Lower lobe of right lung (tissue), 2 donors: ENCODE results near the gene GNA12. TPM values are rescaled to one million over a fixed set of nuclear protein-coding genes. Genes with fewer than 3 reads are reported as not detected.

Source experiments
- ATAC-seq, 2 donors: fragments of 200-7000 bp; cut with Tn5 transposase; one replicate each; pipeline ENCODE4 v1.9.1; 2020 to 2022; ENCODE audit warnings: mild to moderate bottlenecking in 2 of 2, moderate library complexity in 2 of 2
- DNase-seq: peaks from one replicate; pipeline ENCODE4 v3.0.0-alpha.2; 2020
- H3K27ac ChIP-seq: fragments of 200-600 bp; one replicate; pipeline ENCODE4 v1.8.0; 2022
- H3K27me3 ChIP-seq: fragments of 200-600 bp; one replicate; pipeline ENCODE4 v1.8.0; 2022; ENCODE audit warnings: low read depth
- H3K36me3 ChIP-seq: fragments of 200-600 bp; one replicate; pipeline ENCODE4 v1.8.0; 2022; ENCODE audit warnings: mild to moderate bottlenecking
- H3K4me1 ChIP-seq: fragments of 200-600 bp; one replicate; pipeline ENCODE4 v1.8.0; 2022
- H3K4me3 ChIP-seq: fragments of 200-600 bp; one replicate; pipeline ENCODE4 v1.8.0; 2022; ENCODE audit warnings: mild to moderate bottlenecking
- H3K9me3 ChIP-seq: fragments of 200-600 bp; one replicate; pipeline ENCODE4 v1.8.0; 2022
- CTCF ChIP-seq: fragments of 200-600 bp; IDR thresholded peaks from one replicate; pipeline ENCODE4 v1.8.0; 2022; ENCODE audit warnings: antibody characterized with exemption, mild to moderate bottlenecking
- intact Hi-C: fragments of 100-400 bp; cut with DNase I; formaldehyde crosslinking; loops from one replicate; pipeline ENCODE4 v1.11.0; 2022
- total RNA-seq: library from RNA; stranded (reverse); fragmentation: NEBNext Ultra II Directional; extraction: Animal tissue kit (Norgen Biotek cat#: 25700); gene quantifications from one replicate; pipeline ENCODE4 v1.2.1, GENCODE V29; 2021
- donor health status: DM: no; HTN: yes; CAD: no; lungs with severe emphysema.

GNA12 gene
- total RNA-seq, 1 donor from 2014 or later = 41.6 TPM

- Histone ChIP-seq H3K4me1 (peaks cover 28% of the 10 kb centered on the region), H3K27ac (peak overlapping the region; percentile 91), H3K27me3 (no peaks in the 10 kb centered on the region), H3K9me3 (no peaks in the 10 kb centered on the region), H3K36me3 (no peaks in the 10 kb centered on the region), H3K4me3 (no peak overlapping the region)
- intact Hi-C loops = no loop called here
- ATAC-seq = no peak
- TF ChIP-seq CTCF = no peak
- no peak for DNase-seq
These were observed 20.3 kb upstream of the GNA12 start for GRCh38 chr7:2864204-2864985.

GRCh38 chr7:2863461-2864066 is 19.5 kb upstream of the GNA12 start:
- Histone ChIP-seq H3K36me3 (no peaks in the 10 kb centered on the region), H3K4me3 (peak overlapping the region; percentile 14), H3K4me1 (peaks cover 28% of the 10 kb centered on the region), H3K9me3 (no peaks in the 10 kb centered on the region), H3K27me3 (no peaks in the 10 kb centered on the region), H3K27ac (peak overlapping the region; percentile 91)
- intact Hi-C loops = no loop called here
- TF ChIP-seq CTCF = peak; percentile 8
- DNase-seq (peak; percentile 81), ATAC-seq (peak; percentile 91 to 94)

GRCh38 chr7:2862831-2863361 is 18.8 kb upstream of the GNA12 start:
- DNase-seq = no peak
- ATAC-seq = peak in 1 of 2 donors; percentile 3
- no peaks in the 10 kb centered on the region for H3K36me3 ChIP-seq
- H3K4me1 ChIP-seq = peaks cover 28% of the 10 kb centered on the region
- no peaks in the 10 kb centered on the region for H3K27me3 ChIP-seq
- TF ChIP-seq CTCF = no peak
- intact Hi-C loops = no loop called here
- no peak overlapping the region for H3K4me3 ChIP-seq
- H3K27ac ChIP-seq = peak overlapping the region; percentile 91
- H3K9me3 ChIP-seq = no peaks in the 10 kb centered on the region

- ATAC-seq = no peak
- Histone ChIP-seq H3K36me3 (no peaks in the 10 kb centered on the region), H3K27me3 (no peaks in the 10 kb centered on the region), H3K27ac (no peak overlapping the region), H3K4me3 (no peak overlapping the region), H3K9me3 (no peaks in the 10 kb centered on the region), H3K4me1 (peaks cover 28% of the 10 kb centered on the region)
- no peak for TF ChIP-seq CTCF
- DNase-seq = no peak
- intact Hi-C loops = no loop called here
These were observed 17.4 kb upstream of the GNA12 start for GRCh38 chr7:2861509-2861908.

GRCh38 chr7:2860627-2861133 is 16.6 kb upstream of the GNA12 start:
- H3K9me3 ChIP-seq = no peaks in the 10 kb centered on the region

More at GRCh38 chr7:2860627-2861133, 16.6 kb upstream of the GNA12 start:
- TF ChIP-seq CTCF = no peak
- Histone ChIP-seq H3K4me1 (peaks cover 28% of the 10 kb centered on the region), H3K4me3 (no peak overlapping the region), H3K36me3 (no peaks in the 10 kb centered on the region), H3K27me3 (no peaks in the 10 kb centered on the region), H3K27ac (no peak overlapping the region)
- ATAC-seq (peak; percentile 59 to 67), DNase-seq (no peak)
- intact Hi-C loops = no loop called here
